Measurements from ENCODE around the gene UBE2D3. TPM values are rescaled to one million over a fixed set of nuclear protein-coding genes. Genes with fewer than 3 reads are reported as not detected.

Gene UBE2D3
- total RNA-seq, 1 experiment from 2014 or later: 351 TPM

- 0 out of 2 replicates have a peak, but pooled peaks have one; percentile 71 for TF ChIP-seq CREB1 (CRISPR knock-in tag; IDR thresholded peaks at IDR 0.05)
- peak; percentile 55 for TF ChIP-seq TEAD1 (CRISPR knock-in tag; IDR thresholded peaks at IDR 0.05)
- TF ChIP-seq, protein P1, sequence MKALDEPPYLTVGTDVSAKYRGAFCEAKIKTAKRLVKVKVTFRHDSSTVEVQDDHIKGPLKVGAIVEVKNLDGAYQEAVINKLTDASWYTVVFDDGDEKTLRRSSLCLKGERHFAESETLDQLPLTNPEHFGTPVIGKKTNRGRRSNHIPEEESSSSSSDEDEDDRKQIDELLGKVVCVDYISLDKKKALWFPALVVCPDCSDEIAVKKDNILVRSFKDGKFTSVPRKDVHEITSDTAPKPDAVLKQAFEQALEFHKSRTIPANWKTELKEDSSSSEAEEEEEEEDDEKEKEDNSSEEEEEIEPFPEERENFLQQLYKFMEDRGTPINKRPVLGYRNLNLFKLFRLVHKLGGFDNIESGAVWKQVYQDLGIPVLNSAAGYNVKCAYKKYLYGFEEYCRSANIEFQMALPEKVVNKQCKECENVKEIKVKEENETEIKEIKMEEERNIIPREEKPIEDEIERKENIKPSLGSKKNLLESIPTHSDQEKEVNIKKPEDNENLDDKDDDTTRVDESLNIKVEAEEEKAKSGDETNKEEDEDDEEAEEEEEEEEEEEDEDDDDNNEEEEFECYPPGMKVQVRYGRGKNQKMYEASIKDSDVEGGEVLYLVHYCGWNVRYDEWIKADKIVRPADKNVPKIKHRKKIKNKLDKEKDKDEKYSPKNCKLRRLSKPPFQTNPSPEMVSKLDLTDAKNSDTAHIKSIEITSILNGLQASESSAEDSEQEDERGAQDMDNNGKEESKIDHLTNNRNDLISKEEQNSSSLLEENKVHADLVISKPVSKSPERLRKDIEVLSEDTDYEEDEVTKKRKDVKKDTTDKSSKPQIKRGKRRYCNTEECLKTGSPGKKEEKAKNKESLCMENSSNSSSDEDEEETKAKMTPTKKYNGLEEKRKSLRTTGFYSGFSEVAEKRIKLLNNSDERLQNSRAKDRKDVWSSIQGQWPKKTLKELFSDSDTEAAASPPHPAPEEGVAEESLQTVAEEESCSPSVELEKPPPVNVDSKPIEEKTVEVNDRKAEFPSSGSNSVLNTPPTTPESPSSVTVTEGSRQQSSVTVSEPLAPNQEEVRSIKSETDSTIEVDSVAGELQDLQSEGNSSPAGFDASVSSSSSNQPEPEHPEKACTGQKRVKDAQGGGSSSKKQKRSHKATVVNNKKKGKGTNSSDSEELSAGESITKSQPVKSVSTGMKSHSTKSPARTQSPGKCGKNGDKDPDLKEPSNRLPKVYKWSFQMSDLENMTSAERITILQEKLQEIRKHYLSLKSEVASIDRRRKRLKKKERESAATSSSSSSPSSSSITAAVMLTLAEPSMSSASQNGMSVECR (CRISPR knock-in tag; IDR thresholded peaks at IDR 0.05; ENCODE audit: borderline replicate concordance): 0 out of 2 replicates have a peak, but pooled peaks have one; percentile 32
- TF ChIP-seq CDX4 (CRISPR knock-in tag; IDR thresholded peaks at IDR 0.05; ENCODE audit: borderline replicate concordance): no peak
- no peak for TF ChIP-seq SOX15 (CRISPR knock-in tag; IDR thresholded peaks at IDR 0.05)
- TF ChIP-seq, protein P2, sequence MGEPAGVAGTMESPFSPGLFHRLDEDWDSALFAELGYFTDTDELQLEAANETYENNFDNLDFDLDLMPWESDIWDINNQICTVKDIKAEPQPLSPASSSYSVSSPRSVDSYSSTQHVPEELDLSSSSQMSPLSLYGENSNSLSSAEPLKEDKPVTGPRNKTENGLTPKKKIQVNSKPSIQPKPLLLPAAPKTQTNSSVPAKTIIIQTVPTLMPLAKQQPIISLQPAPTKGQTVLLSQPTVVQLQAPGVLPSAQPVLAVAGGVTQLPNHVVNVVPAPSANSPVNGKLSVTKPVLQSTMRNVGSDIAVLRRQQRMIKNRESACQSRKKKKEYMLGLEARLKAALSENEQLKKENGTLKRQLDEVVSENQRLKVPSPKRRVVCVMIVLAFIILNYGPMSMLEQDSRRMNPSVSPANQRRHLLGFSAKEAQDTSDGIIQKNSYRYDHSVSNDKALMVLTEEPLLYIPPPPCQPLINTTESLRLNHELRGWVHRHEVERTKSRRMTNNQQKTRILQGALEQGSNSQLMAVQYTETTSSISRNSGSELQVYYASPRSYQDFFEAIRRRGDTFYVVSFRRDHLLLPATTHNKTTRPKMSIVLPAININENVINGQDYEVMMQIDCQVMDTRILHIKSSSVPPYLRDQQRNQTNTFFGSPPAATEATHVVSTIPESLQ (CRISPR knock-in tag; IDR thresholded peaks at IDR 0.05): no peak
- peak; percentile 4; the same call in 1 of the 2 replicates for TF ChIP-seq GTF2I (CRISPR knock-in tag; conservative IDR thresholded peaks at IDR 0.05)
- TF ChIP-seq ELF4 (CRISPR knock-in tag; IDR thresholded peaks at IDR 0.05; ENCODE audit: low read depth): no peak
- peak; percentile 31 for TF ChIP-seq NFYB (CRISPR knock-in tag; conservative IDR thresholded peaks at IDR 0.05; ENCODE audit: low read depth)
- TF ChIP-seq CBFB (CRISPR knock-in tag; IDR thresholded peaks at IDR 0.05; ENCODE audit: low read depth): peak; percentile 78; the same call in 1 of the 2 replicates
- 0 out of 2 replicates have a peak, but pooled peaks have one; percentile 69 for TF ChIP-seq ERG (CRISPR knock-in tag; IDR thresholded peaks at IDR 0.05)
- no peak for TF ChIP-seq NR1H2 (CRISPR knock-in tag; IDR thresholded peaks at IDR 0.05)
- TF ChIP-seq, protein P3, sequence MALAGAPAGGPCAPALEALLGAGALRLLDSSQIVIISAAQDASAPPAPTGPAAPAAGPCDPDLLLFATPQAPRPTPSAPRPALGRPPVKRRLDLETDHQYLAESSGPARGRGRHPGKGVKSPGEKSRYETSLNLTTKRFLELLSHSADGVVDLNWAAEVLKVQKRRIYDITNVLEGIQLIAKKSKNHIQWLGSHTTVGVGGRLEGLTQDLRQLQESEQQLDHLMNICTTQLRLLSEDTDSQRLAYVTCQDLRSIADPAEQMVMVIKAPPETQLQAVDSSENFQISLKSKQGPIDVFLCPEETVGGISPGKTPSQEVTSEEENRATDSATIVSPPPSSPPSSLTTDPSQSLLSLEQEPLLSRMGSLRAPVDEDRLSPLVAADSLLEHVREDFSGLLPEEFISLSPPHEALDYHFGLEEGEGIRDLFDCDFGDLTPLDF (CRISPR knock-in tag; IDR thresholded peaks at IDR 0.05): no peak
- TF ChIP-seq, protein P4, sequence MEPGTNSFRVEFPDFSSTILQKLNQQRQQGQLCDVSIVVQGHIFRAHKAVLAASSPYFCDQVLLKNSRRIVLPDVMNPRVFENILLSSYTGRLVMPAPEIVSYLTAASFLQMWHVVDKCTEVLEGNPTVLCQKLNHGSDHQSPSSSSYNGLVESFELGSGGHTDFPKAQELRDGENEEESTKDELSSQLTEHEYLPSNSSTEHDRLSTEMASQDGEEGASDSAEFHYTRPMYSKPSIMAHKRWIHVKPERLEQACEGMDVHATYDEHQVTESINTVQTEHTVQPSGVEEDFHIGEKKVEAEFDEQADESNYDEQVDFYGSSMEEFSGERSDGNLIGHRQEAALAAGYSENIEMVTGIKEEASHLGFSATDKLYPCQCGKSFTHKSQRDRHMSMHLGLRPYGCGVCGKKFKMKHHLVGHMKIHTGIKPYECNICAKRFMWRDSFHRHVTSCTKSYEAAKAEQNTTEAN (CRISPR knock-in tag; IDR thresholded peaks at IDR 0.05): peak; percentile 79; the same call in 1 of the 2 replicates
- TF ChIP-seq ZBTB21 (CRISPR knock-in tag; IDR thresholded peaks at IDR 0.05; ENCODE audit: borderline replicate concordance): 0 out of 2 replicates have a peak, but pooled peaks have one; percentile 64
- peak; percentile 56 for TF ChIP-seq GABPB1 (CRISPR knock-in tag; IDR thresholded peaks at IDR 0.05)
Measured at GRCh38 chr4:102826890-102827673, at the start of gene UBE2D3 (continued).
